Heart right ventricle (tissue), 16 donors: ENCODE measurements around the gene SLC20A1. TPM values are rescaled to one million over a fixed set of nuclear protein-coding genes. Genes with fewer than 3 reads are reported as not detected.
A peak's percentile ranks its signal among the peaks of the same experiment; 100 is the strongest.

ENCODE experiments used
- ATAC-seq, 8 donors: fragments of 200-7000 bp; cut with Tn5 transposase; one replicate each; pipeline ENCODE4 v1.9.1; 2020; ENCODE audit warnings: mild to moderate bottlenecking in 8 of 8, moderate library complexity in 8 of 8, moderate number of reproducible peaks in 1 of 8
- DNase-seq, 2 donors: peaks; one replicate each; pipeline ENCODE4 v3.0.0-alpha.2; 2020
- H3K27ac ChIP-seq, 10 donors: fragments of 200-600 bp; sonication (generic) in 2 of 10; one replicate each; pipeline versions ENCODE4 v1.5.0 to v1.8.0; 2020 to 2022; ENCODE audit warnings: mild to moderate bottlenecking in 3 of 10
- H3K27me3 ChIP-seq, 7 donors: fragments of 200-600 bp; one replicate each; pipeline ENCODE4 v1.8.0; 2021 to 2022; ENCODE audit warnings: mild to moderate bottlenecking in 2 of 7
- H3K36me3 ChIP-seq, 9 donors: fragments of 200-600 bp; sonication (generic) in 1 of 9; one replicate each; pipeline versions ENCODE4 v1.5.0 to v1.8.0; 2020 to 2022; ENCODE audit warnings: mild to moderate bottlenecking in 2 of 9
- H3K4me1 ChIP-seq, 9 donors: fragments of 200-600 bp; sonication (generic) in 1 of 9; one replicate each; pipeline versions ENCODE4 v1.5.0 to v1.8.0; 2020 to 2022; ENCODE audit warnings: mild to moderate bottlenecking in 4 of 9
- H3K4me3 ChIP-seq, 10 donors: fragments of 200-600 bp; sonication (generic) in 2 of 10; one replicate each; pipeline versions ENCODE4 v1.5.0 to v1.8.0; 2020 to 2022; ENCODE audit warnings: mild to moderate bottlenecking in 7 of 10, moderate library complexity in 2 of 10
- H3K9me3 ChIP-seq, 11 donors: fragments of 200-600 bp in 10 of 11; sonication (generic) in 2 of 11; one replicate each; pipeline versions ENCODE4 v1.5.0 to v1.8.0; 2013 to 2022; ENCODE audit warnings: mild to moderate bottlenecking in 2 of 11, control low read depth in 1 of 11, moderate library complexity in 1 of 11
- CTCF ChIP-seq, 9 donors: fragments of 200-600 bp; sonication (generic) in 2 of 9; IDR thresholded peaks; one replicate each; pipeline versions ENCODE4 v1.5.0 to v1.8.0; 2021 to 2022; ENCODE audit warnings: antibody characterized with exemption in 9 of 9, mild to moderate bottlenecking in 5 of 9, moderate library complexity in 1 of 9
- WGBS, 2 donors: extraction: QIAGEN DNeasy Blood & Tissue Kit; methylation state at CpG; one replicate each; pipeline ENCODE4 v1.1.7; 2013; ENCODE audit warnings: inconsistent platforms in 1 of 2; 5-methylcytosine and 5-hydroxymethylcytosine counted together
- intact Hi-C, 10 donors: fragments of 100-400 bp; cut with DNase I; formaldehyde crosslinking; loops; one replicate each; pipeline versions ENCODE4 v1.11.1 to v1.14.2; 2022
- polyA plus RNA-seq, 2 donors: library from polyadenylated mRNA; stranded (reverse); fragments of 200-250 nt; gene quantifications; one replicate each; pipeline ENCODE4 v1.2.3, GENCODE V29; 2013
- total RNA-seq, 10 donors: library from RNA; stranded (reverse); fragmentation: NEBNext Ultra II Directional in 3 of 10; extraction: Animal tissue kit (Norgen Biotek cat#: 25700) in 3 of 10; gene quantifications; one replicate each; pipeline versions ENCODE4 v1.2.1 to v1.2.4, GENCODE V29; 2021 to 2023
- donor health status: Arrhythmogenic right ventricular cardiomyopathy.
- donor health status: ischemic (EF 13 %, LVEDD 7.1; RV severe dilation, severe dysfunction).
- donor health status: healthy with polysubstance abuse.
- donor health status: DM: no; HTN: yes; CAD: no.
- donor health status: DM: no; HTN: no; CAD: no.
- donor health status: ischemic (EF 25% LVEDD 6.9; RV normal size, moderate dysfunction).
- donor health status: ischemic (EF 25% LVEDD 5.7; RV mildly dilated, moderate dysfunction).
- donor health status: healthy.
- donor health status: DM: yes; HTN: yes; CAD: no.
- donor health status: Ischemic cardiomyopathy.
- donor health status: ischemic (EF 35%, LVEDD 5.7; RV mildly dilated, moderate dysfunction).
- donor health status: nonischemic (EF 11% LVEDD 7.7; RV severe dilation, severe dysfunction).
- donor health status: DM: yes; HTN: yes; CAD: no.
- donor health status: PGD.
- donor health status: ischemic (EF 29% LVEDD 5.4; RV normal size, mild dysfunction).
- donor health status: nonischemic (EF 23%, LVEDD 6.1; RV moderate dilation, normal function).

SLC20A1 gene
- total and polyA plus RNA-seq, 12 donors = 9.9 to 21.3 (median 13.2) TPM

DNA sequence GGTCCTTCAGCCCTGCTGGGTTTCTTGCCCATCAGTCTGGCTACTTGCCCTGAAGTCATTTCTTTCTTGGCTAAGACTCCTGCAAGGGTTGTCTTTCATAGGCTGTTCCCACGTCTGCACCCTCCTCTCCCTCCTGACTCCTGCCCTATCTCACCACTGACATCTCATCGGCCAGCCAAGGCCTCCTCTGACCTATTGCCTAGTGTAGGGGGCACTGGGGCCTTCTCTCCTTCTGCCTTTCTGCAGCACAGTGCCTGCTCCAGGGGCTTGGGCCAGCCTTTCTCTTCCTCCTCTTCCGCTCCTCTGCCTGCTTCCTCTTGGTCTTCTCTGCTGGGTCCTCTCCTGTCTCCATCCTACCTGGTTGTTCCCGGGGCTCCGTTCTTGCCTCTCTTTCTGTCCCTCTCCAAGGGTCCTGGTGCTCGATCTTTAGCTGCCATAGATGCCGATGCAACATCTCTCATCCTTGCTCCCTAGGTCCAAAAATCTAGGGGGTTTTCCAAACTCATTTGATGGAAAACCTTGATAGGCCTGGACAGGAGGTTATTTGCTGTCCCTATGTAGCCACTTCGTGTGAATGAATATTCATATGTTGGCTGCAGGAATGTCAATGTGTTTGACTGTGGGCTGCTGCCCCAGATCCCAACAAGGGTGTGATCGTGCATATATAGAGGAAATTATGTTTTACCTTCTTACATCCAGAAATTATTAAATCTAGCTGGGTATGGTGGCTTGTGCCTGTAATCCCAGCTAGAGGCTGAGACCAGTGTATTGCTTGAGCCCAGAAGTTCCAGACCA is 65.4 kb downstream of the SLC20A1 start:
- Histone ChIP-seq H3K27me3 (peaks cover 0 to 23% (median 0%) of the 10 kb centered on the region in 7 donors), H3K27ac (no peak overlapping the region), H3K36me3 (no peaks in the 10 kb centered on the region), H3K4me1 (peaks cover 0 to 44% (median 0%) of the 10 kb centered on the region in 9 donors), H3K4me3 (no peak overlapping the region), H3K9me3 (no peaks in the 10 kb centered on the region)
- TF ChIP-seq CTCF (IDR thresholded peaks at IDR 0.05) = no peak
- intact Hi-C loops = no loop called here
- DNase-seq = no peak
- ATAC-seq = no peak
- 87 to 89% methylated on average over 9 of the region's 9 CpGs for WGBS, 2 donors

GRCh38 chr2:112712465-112712864 is 66.7 kb downstream of the SLC20A1 start:
- intact Hi-C loops = no loop called here
- H3K36me3 ChIP-seq = no peaks in the 10 kb centered on the region
- DNase-seq = no peak
- H3K27ac ChIP-seq = no peak overlapping the region
- no peak for TF ChIP-seq CTCF (IDR thresholded peaks at IDR 0.05)
- H3K4me1 ChIP-seq = peaks cover 0 to 31% (median 0%) of the 10 kb centered on the region in 9 donors
- H3K9me3 ChIP-seq = no peaks in the 10 kb centered on the region
- H3K4me3 ChIP-seq = no peak overlapping the region
- H3K27me3 ChIP-seq = peaks cover 0 to 14% (median 0%) of the 10 kb centered on the region in 7 donors
- ATAC-seq = no peak
- WGBS, 2 donors = 73 to 91% methylated on average over 3 of the region's 3 CpGs

DNA sequence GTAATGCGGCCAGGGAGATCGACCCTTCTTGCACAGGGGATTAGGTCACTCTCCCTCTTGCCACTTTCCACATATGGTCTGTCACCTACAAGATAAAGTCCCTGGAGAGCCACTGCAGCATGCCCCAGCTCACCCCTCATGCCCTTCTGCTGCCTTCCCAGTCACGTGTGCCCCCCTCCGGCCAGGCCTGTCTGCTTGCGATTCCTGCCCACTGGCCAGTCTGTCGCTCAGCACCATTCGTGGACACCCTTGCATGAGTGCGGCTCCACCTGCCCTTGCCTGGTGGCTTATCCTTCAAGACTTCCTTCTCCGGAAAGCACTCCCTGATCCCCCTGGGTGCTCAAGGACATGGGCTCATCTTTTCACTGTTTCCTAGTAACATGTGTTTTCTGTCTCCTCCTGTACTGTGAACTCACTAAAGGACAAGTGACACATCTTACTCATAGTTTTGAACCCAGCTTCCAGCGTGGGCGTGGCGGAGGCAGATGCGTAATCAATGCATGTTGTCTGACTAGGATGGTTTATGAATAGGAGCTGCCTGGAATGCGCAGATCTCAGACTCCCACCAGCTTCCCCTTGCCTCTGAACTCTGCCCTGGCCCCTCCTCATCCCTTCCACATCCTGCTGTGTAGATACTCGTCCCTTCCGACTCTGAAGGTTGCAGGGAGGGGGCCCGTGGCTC is 67.3 kb downstream of the SLC20A1 start:
- intact Hi-C loops = no loop called here
- Histone ChIP-seq H3K4me3 (no peak overlapping the region), H3K36me3 (no peaks in the 10 kb centered on the region), H3K27ac (no peak overlapping the region), H3K9me3 (no peaks in the 10 kb centered on the region), H3K4me1 (peaks cover 0 to 25% (median 0%) of the 10 kb centered on the region in 9 donors), H3K27me3 (peaks cover 0 to 8% (median 0%) of the 10 kb centered on the region in 7 donors)
- peak in 1 of 8 donors; percentile 45 for ATAC-seq
- TF ChIP-seq CTCF (IDR thresholded peaks at IDR 0.05) = no peak
- no peak for DNase-seq
- 46 to 53% methylated on average over 17 of the region's 17 CpGs for WGBS, 2 donors

Other genes starting within 250 kb of the SLC20A1 start
- gene RGPD8, start 212.3 kb upstream of the SLC20A1 start, total RNA-seq = 1 to 10 TPM; 4.1 to 9.1 (median 7.6) TPM
- gene RGPD8, start 212.3 kb upstream of the SLC20A1 start, polyA plus RNA-seq = 1 to 10 TPM in 1 of 2 donors, under 1 TPM in 1; 0.84 to 1.2 TPM
- 10 to 100 TPM; 38.2 to 54.5 (median 48.9) TPM for gene TTL, start 163.8 kb upstream of the SLC20A1 start, total RNA-seq
- 10 to 100 TPM; 12.9 to 16.9 TPM for gene TTL, start 163.8 kb upstream of the SLC20A1 start, polyA plus RNA-seq
- 10 to 100 TPM in 7 of 10 donors, 1 to 10 TPM in 3; 6.4 to 15.3 (median 11.0) TPM for gene POLR1B, start 103.5 kb upstream of the SLC20A1 start, total RNA-seq
- gene POLR1B, start 103.5 kb upstream of the SLC20A1 start, polyA plus RNA-seq = 1 to 10 TPM; 3.5 to 4.2 TPM
- gene CHCHD5, start 61.3 kb upstream of the SLC20A1 start, total RNA-seq = 10 to 100 TPM; 20.8 to 30.3 (median 25.0) TPM
- 10 to 100 TPM; 15.0 to 36.2 TPM for gene CHCHD5, start 61.3 kb upstream of the SLC20A1 start, polyA plus RNA-seq
- under 1 TPM in 1 of 10 donors, not detected in 9; 0.35 TPM for gene NT5DC4, start 75.1 kb downstream of the SLC20A1 start, total RNA-seq
- gene NT5DC4, start 75.1 kb downstream of the SLC20A1 start, polyA plus RNA-seq = not detected
- 1 to 10 TPM in 1 of 10 donors, under 1 TPM in 5, not detected in 4; 0.34 to 1.8 (median 0.45) TPM for gene CKAP2L, start 118.7 kb downstream of the SLC20A1 start, total RNA-seq
- gene CKAP2L, start 118.7 kb downstream of the SLC20A1 start, polyA plus RNA-seq = under 1 TPM in 1 of 2 donors, not detected in 1; 0.03 TPM
- not detected for gene IL1A, start 138.6 kb downstream of the SLC20A1 start, total RNA-seq
- gene IL1A, start 138.6 kb downstream of the SLC20A1 start, polyA plus RNA-seq = under 1 TPM in 1 of 2 donors, not detected in 1; 0.01 TPM
- gene IL1B, start 190.8 kb downstream of the SLC20A1 start, total RNA-seq = 10 to 100 TPM in 1 of 10 donors, 1 to 10 TPM in 4, under 1 TPM in 4, not detected in 1; 0.14 to 10.3 (median 1.1) TPM
- under 1 TPM; 0.29 to 0.48 TPM for gene IL1B, start 190.8 kb downstream of the SLC20A1 start, polyA plus RNA-seq